ENCODE data around the gene ITPKC.

The ITPKC gene

GRCh38 chr19:40740747-40741146, 23.8 kb downstream of the ITPKC start:
- TF ChIP-seq, protein P1, sequence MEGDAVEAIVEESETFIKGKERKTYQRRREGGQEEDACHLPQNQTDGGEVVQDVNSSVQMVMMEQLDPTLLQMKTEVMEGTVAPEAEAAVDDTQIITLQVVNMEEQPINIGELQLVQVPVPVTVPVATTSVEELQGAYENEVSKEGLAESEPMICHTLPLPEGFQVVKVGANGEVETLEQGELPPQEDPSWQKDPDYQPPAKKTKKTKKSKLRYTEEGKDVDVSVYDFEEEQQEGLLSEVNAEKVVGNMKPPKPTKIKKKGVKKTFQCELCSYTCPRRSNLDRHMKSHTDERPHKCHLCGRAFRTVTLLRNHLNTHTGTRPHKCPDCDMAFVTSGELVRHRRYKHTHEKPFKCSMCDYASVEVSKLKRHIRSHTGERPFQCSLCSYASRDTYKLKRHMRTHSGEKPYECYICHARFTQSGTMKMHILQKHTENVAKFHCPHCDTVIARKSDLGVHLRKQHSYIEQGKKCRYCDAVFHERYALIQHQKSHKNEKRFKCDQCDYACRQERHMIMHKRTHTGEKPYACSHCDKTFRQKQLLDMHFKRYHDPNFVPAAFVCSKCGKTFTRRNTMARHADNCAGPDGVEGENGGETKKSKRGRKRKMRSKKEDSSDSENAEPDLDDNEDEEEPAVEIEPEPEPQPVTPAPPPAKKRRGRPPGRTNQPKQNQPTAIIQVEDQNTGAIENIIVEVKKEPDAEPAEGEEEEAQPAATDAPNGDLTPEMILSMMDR (IDR thresholded peaks at IDR 0.05; ENCODE audit: insufficient read depth, missing control alignments), result no peak
- FAIRE-seq (no peak), DNase-seq (ENCODE audit: insufficient read length, low spot score) (no peak)

DNA sequence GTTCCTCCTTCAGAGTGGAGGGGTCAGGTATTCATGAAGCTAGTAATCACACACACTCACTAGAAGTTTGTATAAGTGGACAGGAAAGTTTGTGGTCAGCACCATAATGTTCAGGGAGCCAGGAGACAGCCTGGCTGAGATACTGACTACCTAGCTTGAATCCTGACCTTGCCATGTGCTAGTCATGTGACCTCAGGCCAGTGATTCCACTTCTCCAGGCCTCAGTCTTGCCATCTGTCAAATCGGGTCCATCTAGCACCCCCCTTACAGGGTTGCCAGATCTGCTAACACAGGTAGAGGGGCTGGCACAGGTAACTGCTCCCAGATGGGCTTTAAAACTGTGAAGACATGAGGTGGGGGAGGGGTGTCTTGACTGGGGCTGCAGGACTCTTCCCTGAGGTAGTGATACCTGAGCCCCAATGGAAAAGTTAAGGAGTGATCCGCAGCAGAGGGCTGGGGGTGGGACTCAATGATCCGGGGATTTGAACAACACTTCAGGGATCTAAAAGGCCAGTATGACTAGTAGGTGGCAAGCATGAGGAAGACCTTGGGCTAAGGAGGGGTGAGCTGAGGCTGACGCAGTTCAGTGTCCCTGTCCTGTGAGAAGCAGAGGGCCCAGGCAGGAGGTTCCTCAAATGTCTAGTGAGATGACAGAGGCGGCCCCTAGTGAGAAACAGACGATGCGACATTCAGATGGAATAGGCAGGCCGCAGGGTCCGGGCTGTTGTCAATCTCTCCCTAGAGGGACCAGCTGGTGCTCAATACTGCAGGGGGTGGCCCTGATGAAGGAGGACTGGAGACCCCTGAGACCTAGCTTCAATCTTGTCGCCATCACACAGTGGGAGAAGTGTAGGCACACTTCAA, 24.8 kb downstream of the ITPKC start:
- FAIRE-seq (no peak), DNase-seq (ENCODE audit: insufficient read length, low spot score) (no peak)
- TF ChIP-seq, protein P1 (IDR thresholded peaks at IDR 0.05; ENCODE audit: insufficient read depth, missing control alignments), result peak; percentile 4

DNA sequence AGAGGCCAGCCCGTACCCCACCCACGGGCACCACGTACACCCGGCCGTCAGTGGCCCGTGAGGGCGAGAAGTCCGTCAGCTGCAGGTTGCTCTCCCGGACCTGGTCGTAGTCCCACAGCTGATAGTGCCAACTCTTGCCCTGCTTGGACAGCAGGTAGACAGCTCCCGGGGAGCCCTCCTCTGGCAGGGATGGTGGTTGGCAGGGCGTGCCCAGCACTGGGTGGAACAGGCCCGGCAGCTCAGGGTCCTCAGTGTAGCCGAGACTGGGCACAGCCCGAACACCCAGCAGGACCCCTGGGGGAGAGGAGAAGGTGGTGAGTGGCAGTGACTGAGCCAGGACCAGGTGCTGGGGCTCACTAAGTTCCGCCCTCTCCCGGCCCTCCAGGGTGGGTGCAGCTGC, 25.6 kb downstream of the ITPKC start:
- no peak for FAIRE-seq
- DNase-seq (ENCODE audit: insufficient read length, low spot score), result no peak
- TF ChIP-seq, protein P1 (IDR thresholded peaks at IDR 0.05; ENCODE audit: insufficient read depth, missing control alignments), result no peak

DNA sequence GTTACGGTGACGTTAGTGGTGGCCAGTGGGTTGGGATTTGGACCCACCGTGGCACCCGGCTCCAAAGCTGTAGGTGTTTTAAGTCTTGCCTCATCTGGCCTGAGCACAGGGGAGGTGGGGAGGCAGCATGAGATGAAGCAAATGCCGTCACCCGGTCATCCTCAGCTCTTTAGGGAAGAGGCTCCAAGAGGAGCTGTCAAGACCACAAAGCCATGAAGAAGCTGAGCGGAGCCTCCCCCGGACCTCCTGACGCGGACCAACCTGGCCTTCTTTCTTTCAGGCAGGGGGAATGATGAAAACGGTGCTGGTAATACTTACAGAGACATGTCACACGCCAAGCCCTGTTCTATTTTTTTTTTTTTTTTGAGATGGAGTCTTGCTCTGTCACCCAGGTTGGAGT, 26.0 kb downstream of the ITPKC start:
- DNase-seq (ENCODE audit: insufficient read length, low spot score) (no peak), FAIRE-seq (no peak)
- TF ChIP-seq, protein P1 (IDR thresholded peaks at IDR 0.05; ENCODE audit: insufficient read depth, missing control alignments), result no peak

GRCh38 chr19:40743926-40744325, 27.0 kb downstream of the ITPKC start:
- TF ChIP-seq, protein P1 (IDR thresholded peaks at IDR 0.05; ENCODE audit: insufficient read depth, missing control alignments), result no peak
- FAIRE-seq, result no peak
- DNase-seq (ENCODE audit: insufficient read length, low spot score), result no peak

DNA sequence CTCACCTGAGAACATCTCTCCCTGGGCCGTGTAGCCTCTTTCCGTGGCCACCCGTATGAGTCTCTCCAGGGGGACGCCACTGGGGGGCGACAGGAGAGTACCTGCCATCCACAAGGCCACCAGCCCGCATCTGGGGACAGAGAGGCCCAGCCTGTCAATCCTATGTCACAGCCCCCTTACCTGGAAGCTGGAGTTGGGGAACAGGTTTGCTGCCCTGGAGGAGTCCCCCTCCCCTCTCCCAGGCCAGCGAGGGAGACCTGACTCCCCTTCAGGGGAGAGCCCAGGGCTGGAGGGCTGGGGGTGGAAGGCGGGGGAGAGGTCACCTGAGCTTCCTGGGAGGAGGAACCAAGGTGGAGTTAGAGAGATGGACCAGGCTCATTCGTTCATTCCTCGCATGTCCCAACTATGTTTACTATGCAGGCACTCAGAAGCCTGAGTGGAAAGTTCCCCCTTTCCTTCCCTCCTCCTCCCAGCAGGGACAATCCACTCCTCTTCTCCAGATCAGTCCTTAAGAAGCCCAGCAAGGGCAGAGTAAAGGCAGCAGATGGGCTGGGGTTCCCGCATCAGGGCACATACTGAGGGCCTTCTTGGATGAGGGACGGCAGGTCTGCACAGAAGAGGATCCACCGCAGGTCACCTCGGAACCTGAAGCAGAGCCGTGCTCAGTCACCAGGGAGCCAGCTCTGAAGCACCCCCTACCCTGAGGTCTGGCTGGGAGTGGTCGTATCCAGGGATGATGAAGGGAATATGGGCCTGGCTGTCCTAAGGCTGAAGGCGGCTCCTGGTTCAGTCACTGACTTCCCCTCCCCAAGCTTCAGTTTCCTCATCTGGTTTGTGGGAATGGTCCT, 27.9 kb downstream of the ITPKC start:
- FAIRE-seq, result no peak

More for the DNA sequence above, 27.9 kb downstream of the ITPKC start:
- TF ChIP-seq, protein P1 (IDR thresholded peaks at IDR 0.05; ENCODE audit: insufficient read depth, missing control alignments), result peak; percentile 20
- no peak for DNase-seq (ENCODE audit: insufficient read length, low spot score)

Data from D721Med (cell line).